Suprapubic skin (tissue), 3 donors: ENCODE data around the gene RASSF7.

Source experiments
- POLR2AphosphoS5 ChIP-seq, 3 donors: sonication (generic); formaldehyde crosslinking; IDR thresholded peaks; one replicate each; pipeline ENCODE4 v1.6.1; 2017; ENCODE audit warnings: antibody characterized with exemption in 3 of 3
- TF ChIP-seq, protein P1 (sequence below), 2 donors: fragments of 200-600 bp in 1 of 2; fragments of 450-650 bp in 1 of 2; sonication (generic) in 1 of 2; IDR thresholded peaks; one replicate each; pipeline ENCODE4 v1.5.1; 2016 to 2019; ENCODE audit warnings: antibody characterized with exemption in 2 of 2, mild to moderate bottlenecking in 1 of 2, moderate library complexity in 1 of 2

DNA sequence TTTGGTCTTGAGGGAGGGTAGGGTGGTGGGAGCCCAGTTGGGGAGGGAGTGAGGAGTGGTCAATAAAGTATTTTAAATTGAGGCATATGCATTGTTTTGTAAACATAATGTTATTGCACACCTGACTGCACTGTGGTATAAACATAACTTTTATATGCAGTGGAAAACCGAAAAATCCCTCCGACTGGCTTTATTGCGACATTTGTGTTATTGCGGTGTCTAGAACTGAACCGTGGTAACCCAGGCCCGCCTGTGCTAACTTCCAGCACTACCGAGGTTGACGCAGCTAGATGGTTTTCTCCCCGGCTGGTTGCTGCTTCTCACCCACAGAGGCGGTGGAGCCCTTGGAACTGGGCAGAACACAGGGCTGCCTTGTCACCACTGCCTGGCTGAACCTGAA, 46.2 kb upstream of the RASSF7 start:
- TF ChIP-seq POLR2AphosphoS5 (IDR thresholded peaks at IDR 0.05): no peak
- TF ChIP-seq, protein P1, sequence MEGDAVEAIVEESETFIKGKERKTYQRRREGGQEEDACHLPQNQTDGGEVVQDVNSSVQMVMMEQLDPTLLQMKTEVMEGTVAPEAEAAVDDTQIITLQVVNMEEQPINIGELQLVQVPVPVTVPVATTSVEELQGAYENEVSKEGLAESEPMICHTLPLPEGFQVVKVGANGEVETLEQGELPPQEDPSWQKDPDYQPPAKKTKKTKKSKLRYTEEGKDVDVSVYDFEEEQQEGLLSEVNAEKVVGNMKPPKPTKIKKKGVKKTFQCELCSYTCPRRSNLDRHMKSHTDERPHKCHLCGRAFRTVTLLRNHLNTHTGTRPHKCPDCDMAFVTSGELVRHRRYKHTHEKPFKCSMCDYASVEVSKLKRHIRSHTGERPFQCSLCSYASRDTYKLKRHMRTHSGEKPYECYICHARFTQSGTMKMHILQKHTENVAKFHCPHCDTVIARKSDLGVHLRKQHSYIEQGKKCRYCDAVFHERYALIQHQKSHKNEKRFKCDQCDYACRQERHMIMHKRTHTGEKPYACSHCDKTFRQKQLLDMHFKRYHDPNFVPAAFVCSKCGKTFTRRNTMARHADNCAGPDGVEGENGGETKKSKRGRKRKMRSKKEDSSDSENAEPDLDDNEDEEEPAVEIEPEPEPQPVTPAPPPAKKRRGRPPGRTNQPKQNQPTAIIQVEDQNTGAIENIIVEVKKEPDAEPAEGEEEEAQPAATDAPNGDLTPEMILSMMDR (IDR thresholded peaks at IDR 0.05): no peak
